Transverse colon (tissue), 4 donors: ENCODE data around the gene ZNF525. TPM values are rescaled to one million over a fixed set of nuclear protein-coding genes. Genes with fewer than 3 reads are reported as not detected.
A peak's percentile ranks its signal among the peaks of the same experiment; 100 is the strongest.
"Not testable (repeated sequence)": the region's sequence is repeated elsewhere in the genome, so short reads cannot be mapped to it uniquely, and the experiment has no call there.

ENCODE experiments used
- DNase-seq: peaks from one replicate; pipeline ENCODE4 v3.0.0-alpha.2; 2019
- H3K27ac ChIP-seq, 4 donors: fragments of 200-600 bp; sonication (generic); 2 replicates each; pipeline ENCODE4 v1.5.1; 2016 to 2018; ENCODE audit warnings: inconsistent platforms in 4 of 4
- H3K27me3 ChIP-seq: fragments of 200-600 bp; sonication (generic); 2 replicates; pipeline ENCODE4 v1.5.1; 2017; ENCODE audit warnings: inconsistent platforms
- H3K36me3 ChIP-seq, 4 donors: fragments of 200-600 bp; sonication (generic); 2 replicates each; pipeline ENCODE4 v1.5.1; 2017 to 2019; ENCODE audit warnings: inconsistent platforms in 4 of 4
- H3K4me1 ChIP-seq, 4 donors: fragments of 200-600 bp; sonication (generic); 2 replicates each; pipeline ENCODE4 v1.5.1; 2017 to 2020; ENCODE audit warnings: inconsistent platforms in 4 of 4
- H3K4me3 ChIP-seq, 4 donors: fragments of 200-600 bp; sonication (generic); 1 replicate in 1 of 4; 2 replicates in 3 of 4; pipeline versions ENCODE4 v1.5.1 to v1.6.1; 2017 to 2019; ENCODE audit warnings: inconsistent platforms in 4 of 4
- H3K9me3 ChIP-seq, 2 donors: fragments of 200-600 bp; sonication (generic); 2 replicates each; pipeline ENCODE4 v1.5.1; 2017 to 2019; ENCODE audit warnings: inconsistent platforms in 2 of 2
- CTCF ChIP-seq, 5 experiments: fragments of 200-600 bp in 3 of 5; fragments of 450-650 bp in 2 of 5; sonication (generic) in 3 of 5; IDR thresholded peaks; 1 replicate in 2 of 5; 2 replicates in 3 of 5; pipeline ENCODE4 v1.5.1; 2016 to 2017; ENCODE audit warnings: antibody characterized with exemption in 5 of 5, inconsistent platforms in 3 of 5, mild to moderate bottlenecking in 2 of 5, moderate library complexity in 1 of 5
- EP300 ChIP-seq: sonication (generic); formaldehyde crosslinking; IDR thresholded peaks from one replicate; pipeline ENCODE4 v1.6.1; 2017; ENCODE audit warnings: antibody characterized with exemption, low read depth
- POLR2A ChIP-seq: fragments of 450-650 bp; IDR thresholded peaks from one replicate; pipeline ENCODE4 v1.6.1; 2016; ENCODE audit warnings: antibody characterized with exemption, mild to moderate bottlenecking, moderate library complexity
- POLR2AphosphoS5 ChIP-seq, 3 donors: sonication (generic); formaldehyde crosslinking; IDR thresholded peaks; one replicate each; pipeline ENCODE4 v1.6.1; 2016; ENCODE audit warnings: antibody characterized with exemption in 3 of 3
- WGBS, 2 donors: methylation state at CpG; one replicate each; pipeline ENCODE4 v1.1.5; 2018; ENCODE audit warnings: low coverage in 1 of 2; 5-methylcytosine and 5-hydroxymethylcytosine counted together
- in situ Hi-C, 4 donors: fragments of 200-750 bp; cut with MboI; loops; one replicate each; pipeline versions ENCODE4 v1.15.0 to v1.15.1; 2017; ENCODE audit warnings: low sequenced_read_pairs in 3 of 4, low pct_ligation_motif_present in 1 of 4, low pct_unique_long_range_greater_than_20kb in 1 of 4
- intact Hi-C: fragments of 100-400 bp; cut with DNase I; formaldehyde crosslinking; loops from one replicate; pipeline ENCODE4 v1.15.1; 2023; ENCODE audit warnings: low total_unique reads
- total RNA-seq, 4 donors: library from RNA; depleted of rRNA; stranded (reverse); fragments of >200 nt; gene quantifications; one replicate each; pipeline ENCODE4 v1.1.0, GENCODE V29; 2016

Gene ZNF525
- total RNA-seq, 4 donors from 2014 or later = 9.0 to 34.8 (median 19.5) TPM

DNA sequence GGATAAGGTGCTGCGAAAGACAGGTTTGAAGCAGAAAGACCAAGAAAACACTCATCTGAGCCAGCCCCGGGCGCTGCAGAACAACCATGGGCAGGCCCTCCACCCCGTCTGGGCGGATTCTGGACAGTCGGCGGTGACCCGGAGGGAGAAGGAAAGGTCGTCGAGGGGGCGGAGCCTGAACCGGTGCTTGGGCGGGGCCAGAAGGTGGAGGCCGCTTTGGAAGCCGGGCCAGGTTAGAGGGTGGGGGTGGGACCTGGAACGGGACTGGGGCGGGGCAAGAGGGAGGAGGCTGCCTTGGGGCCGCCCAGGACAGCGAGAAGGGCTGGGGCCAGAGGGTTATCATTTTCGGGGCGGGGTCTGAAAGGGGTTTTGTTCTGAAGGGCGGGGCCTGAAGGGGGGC, 24.5 kb downstream of the ZNF525 start:
- Histone ChIP-seq H3K4me3 (no peak overlapping the region), H3K27me3 (no peaks in the 10 kb centered on the region), H3K4me1 (peaks cover 4 to 9% (median 6%) of the 10 kb centered on the region in 4 donors), H3K9me3 (peaks cover 8 to 15% of the 10 kb centered on the region in 2 donors), H3K27ac (no peak overlapping the region), H3K36me3 (peaks cover 0 to 14% (median 0%) of the 10 kb centered on the region in 4 donors)
- DNase-seq = no peak
- in situ Hi-C loops (no loop called here), intact Hi-C loops (no loop called here)
- 71 to 73% methylated on average over 2 to 22 of the region's 22 CpGs for WGBS, 2 donors
- TF ChIP-seq CTCF (IDR thresholded peaks at IDR 0.05) = no peak
- no peak for TF ChIP-seq POLR2AphosphoS5 (IDR thresholded peaks at IDR 0.05)
- no peak for TF ChIP-seq EP300
- no peak for TF ChIP-seq POLR2A

DNA sequence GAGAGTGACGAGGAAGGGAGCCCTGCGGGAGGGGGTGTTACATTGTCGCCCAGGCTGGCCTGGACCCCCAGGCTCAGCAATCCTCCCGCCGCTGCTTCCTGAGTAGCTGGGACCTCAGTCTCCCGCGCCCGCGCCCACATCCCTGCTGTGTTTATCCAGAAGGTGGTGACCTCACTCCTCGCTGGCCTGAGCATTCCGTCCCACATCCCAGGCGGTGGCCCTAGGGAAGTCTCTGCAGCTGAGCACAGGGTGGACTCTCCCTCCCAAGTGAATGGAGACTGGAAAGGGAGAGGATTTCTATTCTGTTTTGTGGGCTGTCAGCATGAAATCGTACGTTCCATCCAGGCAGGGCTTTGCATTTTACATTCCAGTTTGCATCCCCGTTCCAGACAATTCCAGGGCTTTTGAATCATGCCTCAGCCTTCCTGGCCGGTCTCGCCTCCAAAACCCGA, 29.0 kb downstream of the ZNF525 start:
- peaks cover 4 to 25% (median 17%) of the 10 kb centered on the region in 4 donors for H3K4me1 ChIP-seq
- intact Hi-C loops = no loop called here
- peaks cover 0 to 15% (median 5%) of the 10 kb centered on the region in 4 donors for H3K36me3 ChIP-seq
- peak overlapping the region; percentile 79 to 97 (median 92) for H3K27ac ChIP-seq
- TF ChIP-seq POLR2AphosphoS5 (IDR thresholded peaks at IDR 0.05) (no peak), POLR2A (no peak), EP300 (no peak), CTCF (IDR thresholded peaks at IDR 0.05) (no peak)
- peak; percentile 28 for DNase-seq
- H3K9me3 ChIP-seq = peaks cover 5 to 6% of the 10 kb centered on the region in 2 donors
- H3K27me3 ChIP-seq = no peaks in the 10 kb centered on the region
- H3K4me3 ChIP-seq = peak overlapping the region; percentile 28 to 92 (median 70)
- WGBS, 2 donors = 0 to 20% methylated on average over 3 to 18 of the region's 18 CpGs
- in situ Hi-C loops = no loop called here

DNA sequence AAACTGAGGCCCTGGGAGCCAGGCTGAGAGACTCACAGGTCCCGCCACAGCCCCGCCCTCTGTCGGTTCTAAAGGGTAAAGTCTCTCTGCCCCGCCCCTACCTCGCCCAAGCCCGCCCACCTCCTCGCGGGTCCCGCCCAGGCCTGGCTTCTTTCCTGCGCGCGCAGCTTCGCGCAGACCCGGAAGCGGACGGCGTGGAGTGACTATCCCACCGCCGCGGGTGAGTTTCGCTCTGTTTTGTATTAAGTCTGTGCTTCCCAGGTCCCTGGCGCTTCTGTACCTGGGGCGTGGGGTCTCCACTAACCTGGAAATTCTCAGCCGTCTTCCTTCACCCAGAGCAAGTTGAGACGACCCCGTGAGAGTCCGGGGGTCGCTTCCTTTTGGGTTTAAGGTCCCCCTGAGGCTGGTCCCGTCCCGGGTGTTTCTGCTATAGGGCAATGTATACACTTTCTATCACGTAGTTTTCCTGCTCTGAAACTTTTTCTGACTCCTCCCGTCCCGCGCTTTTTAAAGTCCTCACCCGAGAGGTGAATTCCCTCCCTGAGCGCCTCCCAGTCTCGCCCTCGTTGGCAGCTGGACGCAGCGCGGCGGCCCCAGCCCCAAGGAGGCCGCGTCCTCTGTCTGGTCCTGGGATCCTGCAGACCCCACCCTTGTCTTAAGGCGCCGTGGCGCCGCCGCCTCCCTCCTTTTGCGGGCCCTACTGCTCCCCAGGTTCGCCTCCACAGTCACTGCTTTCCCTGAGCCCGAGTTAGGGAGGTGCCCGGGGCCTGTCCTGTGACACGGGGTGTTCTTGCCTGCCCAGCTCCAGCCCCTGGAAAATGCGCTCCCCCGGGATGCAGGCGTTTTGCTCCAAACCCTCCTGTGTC, 29.7 kb downstream of the ZNF525 start, which contains the start of gene ZNF765:
TSS of gene ZNF765 (plus strand) at position 176 of the 866 bp plus-strand sequence. CDS start 2,867 bp downstream, outside the sequence.
- Histone ChIP-seq H3K9me3 (peaks cover 3 to 4% of the 10 kb centered on the region in 2 donors), H3K27me3 (no peaks in the 10 kb centered on the region), H3K36me3 (peaks cover 0 to 21% (median 8%) of the 10 kb centered on the region in 4 donors), H3K27ac (peak within 1 kb of the TSS; percentile 79 to 97 (median 92)), H3K4me1 (peaks cover 4 to 25% (median 17%) of the 10 kb centered on the region in 4 donors), H3K4me3 (peak within 1 kb of the TSS; percentile 50 to 95 (median 92))
- TF ChIP-seq CTCF (IDR thresholded peaks at IDR 0.05) (peak; percentile 38 to 79 (median 56)), EP300 (no peak), POLR2AphosphoS5 (IDR thresholded peaks at IDR 0.05) (peak; percentile 75 to 92 (median 90)), POLR2A (peak; percentile 86)
- 0% methylated on average over 55 of the region's 58 CpGs; no CpG with 5 or more reads in 1 of the 2 donors for WGBS, 2 donors
- peak; percentile 96 for DNase-seq
- in situ Hi-C loops = no loop called here
- intact Hi-C loops = no loop called here

- peak overlapping the region; percentile 79 to 97 (median 92) for H3K27ac ChIP-seq
- peaks cover 0 to 28% (median 10%) of the 10 kb centered on the region in 4 donors for H3K36me3 ChIP-seq
- in situ Hi-C loops, intact Hi-C loops, H3K9me3 ChIP-seq, DNase-seq, H3K27me3 ChIP-seq: not testable (repeated sequence)
- 16% methylated on average over 9 of the region's 9 CpGs; no CpG with 5 or more reads in 1 of the 2 donors for WGBS, 2 donors
- peaks cover 4 to 25% (median 17%) of the 10 kb centered on the region in 4 donors for H3K4me1 ChIP-seq
- peak overlapping the region; percentile 50 to 95 (median 92) for H3K4me3 ChIP-seq
Observed at GRCh38 chr19:53395840-53396524, 30.5 kb downstream of the ZNF525 start.
